ENCODE results near the gene WBP1L. TPM values are rescaled to one million over a fixed set of nuclear protein-coding genes. Genes with fewer than 3 reads are reported as not detected.
"Not testable (repeated sequence)": the region's sequence is repeated elsewhere in the genome, so short reads cannot be mapped to it uniquely, and the experiment has no call there.

WBP1L gene
- polyA plus RNA-seq, 4 donors, result 44.0 to 51.3 (median 48.0) TPM

DNA sequence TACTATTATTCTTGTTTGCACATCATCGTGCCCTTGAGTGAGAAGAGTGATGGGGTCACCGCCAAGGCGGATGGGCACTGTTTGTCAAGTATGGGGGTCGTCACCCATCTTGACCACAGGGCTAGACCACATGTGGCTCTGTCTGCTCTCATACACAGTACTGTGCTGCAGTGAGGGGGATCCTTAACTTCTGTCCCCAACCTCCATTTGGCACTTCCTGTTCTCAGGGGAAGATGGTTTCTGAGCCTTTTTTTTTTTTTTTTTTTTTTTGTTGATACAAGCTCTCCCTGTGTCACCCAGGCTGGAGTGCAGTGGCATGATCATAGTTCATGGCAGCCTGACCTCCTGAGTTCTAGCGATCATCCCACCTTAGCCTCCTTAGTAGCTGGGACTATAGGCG is 13.6 kb downstream of the WBP1L start:
- DNase-seq (ENCODE audit: low read depth in 4 of 4, low spot score in 3 of 4), result no peak

DNA sequence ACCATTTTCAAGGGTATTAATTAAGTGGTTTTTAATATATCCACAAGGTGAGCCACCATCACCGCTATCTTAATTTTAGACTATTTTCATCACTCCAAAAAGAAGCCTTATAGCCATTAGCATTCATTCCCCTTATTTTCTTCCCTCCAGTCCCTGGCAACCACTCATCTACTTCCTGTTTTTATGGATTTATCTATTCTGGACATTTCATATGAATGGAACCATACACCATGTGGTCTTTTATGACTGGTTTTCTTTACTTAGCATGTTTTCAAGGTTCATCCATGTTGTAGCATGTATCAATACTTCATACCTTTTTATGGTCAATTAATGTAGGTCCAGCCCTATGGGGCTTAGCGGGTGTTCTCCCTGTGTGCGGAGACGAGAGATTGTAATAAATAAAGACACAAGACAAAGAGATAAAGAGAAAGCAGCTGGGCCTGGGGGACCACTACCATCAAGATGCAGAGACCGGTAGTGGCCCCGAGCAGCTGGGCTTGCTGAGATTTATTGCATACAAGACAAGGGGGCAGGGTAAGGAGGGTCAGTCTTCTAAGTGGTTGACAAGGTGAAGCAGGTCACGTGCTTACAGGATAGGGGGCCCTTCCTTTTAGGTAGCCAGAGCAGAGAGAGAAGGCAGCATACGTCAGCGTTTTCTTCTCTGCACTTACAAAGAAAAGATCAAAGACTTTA is 14.6 kb downstream of the WBP1L start:
- no peak for DNase-seq (ENCODE audit: low read depth in 4 of 4, low spot score in 3 of 4)

DNA sequence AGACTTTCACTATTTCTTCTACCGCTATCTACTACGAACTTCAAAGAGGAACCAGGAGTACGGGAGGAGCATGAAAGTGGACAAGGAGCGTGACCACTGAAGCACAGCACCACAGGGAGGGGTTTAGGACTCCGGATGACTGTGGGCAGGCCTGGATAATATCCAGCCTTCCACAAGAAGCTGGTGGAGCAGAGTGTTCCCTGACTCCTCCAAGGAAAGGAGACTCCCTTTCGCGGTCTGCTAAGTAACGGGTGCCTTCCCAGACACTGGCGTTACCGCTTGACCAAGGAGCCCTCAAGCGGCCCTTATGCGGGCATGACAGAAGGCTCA is 15.2 kb downstream of the WBP1L start:
- not testable (repeated sequence) for DNase-seq (ENCODE audit: low read depth in 4 of 4, low spot score in 3 of 4)

DNA sequence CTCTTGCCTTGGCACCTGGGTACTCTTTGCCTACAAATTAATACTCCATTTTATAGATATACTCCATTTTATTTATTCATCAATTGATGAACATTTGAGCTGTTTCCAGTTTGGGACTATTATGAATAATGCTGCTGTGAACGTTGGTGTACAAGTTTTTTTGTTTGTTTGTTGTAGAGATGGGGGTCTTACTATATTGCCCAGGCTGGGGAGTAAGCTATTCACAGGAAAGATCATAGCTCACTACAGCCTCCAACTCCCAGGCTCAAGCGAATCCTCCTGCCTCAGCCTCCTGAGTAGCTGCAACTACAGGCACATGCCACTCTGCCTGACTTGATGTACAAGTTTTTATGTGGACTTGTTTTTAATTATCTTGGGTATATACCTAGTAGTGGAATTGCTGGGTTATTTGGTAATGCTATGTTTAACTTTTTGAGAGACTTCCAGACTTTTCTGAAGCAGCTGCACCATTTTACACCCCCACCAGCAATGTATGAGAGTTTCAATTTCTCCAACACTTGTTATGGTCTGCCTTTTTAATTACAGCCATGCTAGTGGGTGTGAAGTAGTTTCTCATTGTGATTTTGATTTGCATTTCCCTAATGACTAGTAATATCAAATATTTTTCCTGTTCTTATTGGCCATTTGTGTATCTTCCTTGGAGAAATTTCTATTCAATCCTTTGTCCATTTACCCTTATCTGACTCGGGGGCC is 15.9 kb downstream of the WBP1L start:
- DNase-seq (ENCODE audit: low read depth in 4 of 4, low spot score in 3 of 4), result no peak

DNA sequence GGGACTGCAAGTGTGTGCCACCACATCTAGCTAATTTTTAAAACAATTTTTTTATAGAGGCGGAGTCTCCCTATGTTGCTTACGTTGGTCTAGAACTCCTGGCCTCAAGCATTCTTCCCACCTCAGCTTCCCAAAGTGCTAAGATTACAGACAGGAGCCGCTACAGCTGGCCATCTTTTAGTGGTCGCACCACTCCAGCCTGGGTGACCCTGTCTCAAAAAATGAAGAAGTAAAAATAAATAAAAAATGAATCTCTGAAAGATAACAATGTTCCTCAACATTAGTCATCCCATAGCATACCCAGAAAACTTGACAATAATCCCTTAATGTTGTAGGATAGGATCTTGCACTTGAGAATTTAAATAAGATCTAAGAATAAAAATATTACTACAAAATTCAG is 18.2 kb downstream of the WBP1L start:
- no peak for DNase-seq (ENCODE audit: low read depth in 4 of 4, low spot score in 3 of 4)

DNA sequence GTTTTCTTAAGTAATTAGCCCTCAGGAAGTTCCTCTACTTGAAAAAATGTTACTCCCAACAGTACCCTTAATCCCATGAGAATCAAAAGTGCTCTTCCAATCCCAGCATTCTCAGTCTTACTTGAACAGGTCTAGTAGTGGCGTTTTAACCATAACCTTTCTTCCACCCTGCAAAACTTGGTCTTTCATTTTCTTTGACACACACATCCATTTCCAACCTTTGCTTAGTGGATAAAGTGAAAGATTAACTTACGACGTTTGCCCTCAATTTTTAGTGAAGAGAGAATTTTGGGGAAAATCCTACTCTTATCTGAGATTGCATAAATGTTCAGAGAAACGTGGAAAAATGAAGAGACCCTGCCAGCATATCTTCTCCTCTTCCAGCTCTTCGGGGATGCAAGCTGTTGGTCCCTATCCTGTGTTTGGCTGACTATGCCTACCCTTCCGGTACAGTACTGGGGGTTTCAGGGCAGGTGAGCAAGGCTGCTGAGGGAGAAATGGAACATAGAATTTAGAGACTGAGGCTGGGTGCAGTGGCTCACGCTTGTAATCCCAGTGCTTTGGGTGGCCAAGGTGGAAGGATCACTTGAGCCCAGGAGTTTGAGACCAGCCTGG is 18.8 kb downstream of the WBP1L start:
- no peak for DNase-seq (ENCODE audit: low read depth in 4 of 4, low spot score in 3 of 4)

DNA sequence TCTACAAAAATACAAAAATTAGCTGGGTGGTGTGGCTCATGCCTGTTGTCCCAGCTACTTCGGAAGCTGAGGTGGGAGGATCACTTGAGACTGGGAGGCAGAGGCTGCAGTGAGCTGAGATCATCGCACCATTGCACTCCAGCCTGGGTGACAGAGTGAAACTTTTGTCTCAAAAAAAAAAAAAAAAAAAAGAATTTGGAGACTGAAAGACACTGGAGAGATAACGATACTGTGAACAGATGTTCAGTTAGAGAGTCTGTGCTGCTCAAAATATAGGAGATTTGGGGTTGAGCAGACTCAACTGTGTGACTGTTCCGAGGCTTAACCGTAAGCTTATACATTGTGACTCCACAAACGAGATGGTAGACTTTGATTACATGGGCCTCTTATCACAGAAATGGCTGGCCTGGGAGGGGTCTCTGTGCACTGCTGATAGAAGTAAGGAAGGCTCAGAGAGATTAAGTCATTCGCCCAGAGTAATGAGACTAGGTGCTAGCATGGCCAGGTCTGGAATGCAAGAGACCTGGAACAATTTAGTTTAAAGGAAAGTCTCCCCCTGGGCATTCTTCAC is 19.4 kb downstream of the WBP1L start:
- DNase-seq (ENCODE audit: low read depth in 4 of 4, low spot score in 3 of 4), result no peak

DNA sequence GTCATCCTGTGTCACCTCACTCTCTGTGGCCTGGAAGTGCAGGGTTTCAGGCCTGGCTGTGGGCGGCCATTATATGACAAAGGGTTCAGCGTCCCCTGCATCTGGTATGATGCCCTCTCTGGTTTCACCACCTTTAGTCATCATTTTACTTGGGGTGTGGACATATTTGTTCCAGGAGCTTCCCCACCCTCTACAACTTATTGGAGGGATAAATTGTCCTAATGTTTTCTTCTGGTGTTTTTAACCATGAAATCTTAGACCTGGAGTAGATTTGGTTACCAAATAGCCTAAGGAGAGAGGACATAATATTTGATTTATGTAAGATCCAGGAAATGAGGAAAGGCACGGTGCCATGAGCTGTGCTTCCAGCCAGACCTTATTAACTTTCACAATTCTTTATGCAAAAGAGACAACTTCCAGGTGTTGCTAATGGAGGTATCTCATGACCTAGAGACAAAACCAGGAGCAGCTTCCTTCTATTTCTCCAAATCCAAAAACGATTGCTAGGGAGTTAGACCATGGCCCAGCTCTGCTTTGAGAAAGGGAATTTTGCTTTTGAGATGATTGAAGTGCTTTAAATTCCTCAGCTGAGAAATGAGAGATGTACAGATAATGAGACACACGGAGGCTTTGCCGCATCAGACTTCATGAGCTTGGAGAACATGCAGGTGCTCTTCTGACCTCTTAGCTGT is 20.9 kb downstream of the WBP1L start:
- no peak for DNase-seq (ENCODE audit: low read depth in 4 of 4, low spot score in 3 of 4)

GRCh38 chr10:102765336-102765735 is 21.6 kb downstream of the WBP1L start:
- DNase-seq (ENCODE audit: low read depth in 4 of 4, low spot score in 3 of 4), result no peak

DNA sequence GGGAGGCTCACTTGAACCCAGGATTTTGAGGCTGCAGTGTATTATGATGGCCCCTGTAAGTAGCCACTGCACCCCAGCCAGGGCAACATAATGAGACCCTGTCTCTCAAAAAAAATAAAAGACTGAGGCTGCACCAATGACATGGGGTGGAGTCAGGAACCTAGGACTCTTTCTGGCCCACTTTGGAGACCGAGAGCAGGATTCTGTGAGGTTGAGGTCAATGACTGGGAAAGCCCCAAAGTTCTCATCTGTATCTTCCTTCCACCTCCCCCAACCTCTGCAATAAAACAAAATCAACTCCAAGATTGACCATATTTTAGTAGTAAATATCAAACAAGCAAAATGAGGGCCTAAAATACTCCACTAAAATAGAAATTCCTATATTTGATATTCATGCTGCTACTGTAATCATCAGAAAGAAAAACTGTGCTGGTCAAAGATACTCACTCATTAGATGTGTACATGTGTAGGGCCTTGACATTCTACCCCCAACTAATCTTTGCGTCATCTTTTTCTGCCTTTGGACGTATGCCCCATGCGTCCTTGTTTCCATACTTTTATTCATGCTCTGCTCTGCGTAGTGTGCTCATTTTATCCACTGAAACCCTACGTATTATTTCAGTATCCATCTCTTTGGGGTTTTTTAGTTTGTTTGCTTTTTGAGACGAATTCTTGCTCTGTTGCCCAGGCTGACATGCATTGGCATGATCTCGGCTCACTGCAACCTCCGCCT is 23.8 kb downstream of the WBP1L start:
- DNase-seq (ENCODE audit: low read depth in 4 of 4, low spot score in 3 of 4), result no peak

- no peak for DNase-seq (ENCODE audit: low read depth in 4 of 4, low spot score in 3 of 4)
Observed at GRCh38 chr10:102769375-102770107, 25.8 kb downstream of the WBP1L start.

DNA sequence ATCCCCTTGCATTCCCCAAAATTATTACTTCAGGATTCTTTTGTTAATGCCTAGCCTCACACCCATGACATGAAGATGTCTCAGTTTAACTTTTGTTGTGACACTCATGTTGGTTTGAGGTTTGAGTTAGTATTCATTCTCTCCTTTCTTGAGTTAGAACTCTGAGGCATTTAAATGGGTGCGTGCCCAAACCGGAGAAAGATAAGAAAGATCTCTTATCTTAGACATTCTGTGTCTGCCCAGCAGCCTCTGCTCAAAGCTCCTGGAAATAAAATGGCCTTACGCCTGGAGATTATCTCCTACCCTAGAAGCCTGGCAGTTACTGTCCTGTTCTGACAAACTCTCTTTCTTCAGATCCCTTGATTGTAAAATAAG is 26.3 kb downstream of the WBP1L start:
- DNase-seq (ENCODE audit: low read depth in 4 of 4, low spot score in 3 of 4), result no peak

- no peak for DNase-seq (ENCODE audit: low read depth in 4 of 4, low spot score in 3 of 4)
Observed at GRCh38 chr10:102770792-102771191, 27.0 kb downstream of the WBP1L start.

DNA sequence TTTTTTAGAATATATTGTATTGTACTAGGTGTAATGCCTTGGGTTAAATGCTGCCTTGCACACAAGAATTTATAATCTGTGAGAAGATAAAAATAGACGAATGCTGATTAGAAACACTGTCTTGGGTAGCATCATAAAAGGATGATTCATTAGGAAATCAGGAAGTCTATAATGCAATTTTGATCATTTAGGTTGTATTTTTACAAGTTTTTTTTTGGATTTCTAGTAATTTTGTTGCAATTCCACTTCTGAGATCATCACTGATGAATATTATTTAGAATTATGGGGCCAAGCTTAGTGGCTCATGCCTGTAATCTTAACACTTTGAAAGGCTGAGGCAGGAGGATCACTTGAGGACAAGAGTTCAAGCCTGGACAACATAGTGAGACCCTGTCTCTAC is 29.6 kb downstream of the WBP1L start:
- DNase-seq (ENCODE audit: low read depth in 4 of 4, low spot score in 3 of 4), result no peak

- no peak for DNase-seq (ENCODE audit: low read depth in 4 of 4, low spot score in 3 of 4)
Observed at GRCh38 chr10:102773986-102774385, 30.2 kb downstream of the WBP1L start.

GRCh38 chr10:102775201-102775934 is 31.6 kb downstream of the WBP1L start:
- no peak for DNase-seq (ENCODE audit: low read depth in 4 of 4, low spot score in 3 of 4)

- DNase-seq (ENCODE audit: low read depth in 4 of 4, low spot score in 3 of 4), result peak in 1 of 4 donors; percentile 76
Observed at GRCh38 chr10:102775935-102776669, 32.4 kb downstream of the WBP1L start.

- peak in 2 of 4 donors; percentile 82 to 85 for DNase-seq (ENCODE audit: low read depth in 4 of 4, low spot score in 3 of 4)
Observed at GRCh38 chr10:102776779-102777456, 33.2 kb downstream of the WBP1L start.
